ENCODE results near the gene NECAB3.
A peak's percentile ranks its signal among the peaks of the same experiment; 100 is the strongest.
"Not testable (repeated sequence)": the region's sequence is repeated elsewhere in the genome, so short reads cannot be mapped to it uniquely, and the experiment has no call there.

NECAB3 gene

GRCh38 chr20:33650111-33650752 is 24.0 kb downstream of the NECAB3 start:
- no peak for DNase-seq (ENCODE audit: low spot score)

DNA sequence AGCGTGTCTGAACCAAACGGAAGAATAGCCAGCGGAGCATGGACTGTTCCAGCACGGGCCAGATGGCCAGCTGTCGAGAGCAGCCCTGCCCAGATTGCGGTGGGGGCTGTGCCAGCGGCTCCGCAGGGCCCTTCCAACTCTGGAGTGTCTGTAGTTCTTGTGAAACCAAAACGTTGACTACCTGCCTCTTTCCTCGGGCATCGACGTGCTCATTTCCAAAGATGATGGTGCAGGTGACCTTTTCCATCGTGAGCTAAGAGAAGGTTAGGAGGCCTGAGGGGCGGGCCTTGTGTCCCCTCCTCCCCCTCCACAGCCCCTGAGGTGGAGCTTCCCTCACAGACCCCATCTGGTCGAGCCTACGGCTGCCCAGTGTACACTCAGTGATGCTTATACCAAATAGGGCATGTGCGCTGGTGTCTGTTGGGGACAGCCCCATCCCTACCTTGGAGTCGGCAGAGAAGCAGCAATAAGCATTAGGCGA is 25.0 kb downstream of the NECAB3 start:
- no peak for DNase-seq (ENCODE audit: low spot score)

GRCh38 chr20:33648396-33649004 is 25.7 kb downstream of the NECAB3 start:
- no peak for DNase-seq (ENCODE audit: low spot score)

- peak; percentile 95 for DNase-seq (ENCODE audit: low spot score)
These were observed 26.4 kb downstream of the NECAB3 start for GRCh38 chr20:33647603-33648395.

DNA sequence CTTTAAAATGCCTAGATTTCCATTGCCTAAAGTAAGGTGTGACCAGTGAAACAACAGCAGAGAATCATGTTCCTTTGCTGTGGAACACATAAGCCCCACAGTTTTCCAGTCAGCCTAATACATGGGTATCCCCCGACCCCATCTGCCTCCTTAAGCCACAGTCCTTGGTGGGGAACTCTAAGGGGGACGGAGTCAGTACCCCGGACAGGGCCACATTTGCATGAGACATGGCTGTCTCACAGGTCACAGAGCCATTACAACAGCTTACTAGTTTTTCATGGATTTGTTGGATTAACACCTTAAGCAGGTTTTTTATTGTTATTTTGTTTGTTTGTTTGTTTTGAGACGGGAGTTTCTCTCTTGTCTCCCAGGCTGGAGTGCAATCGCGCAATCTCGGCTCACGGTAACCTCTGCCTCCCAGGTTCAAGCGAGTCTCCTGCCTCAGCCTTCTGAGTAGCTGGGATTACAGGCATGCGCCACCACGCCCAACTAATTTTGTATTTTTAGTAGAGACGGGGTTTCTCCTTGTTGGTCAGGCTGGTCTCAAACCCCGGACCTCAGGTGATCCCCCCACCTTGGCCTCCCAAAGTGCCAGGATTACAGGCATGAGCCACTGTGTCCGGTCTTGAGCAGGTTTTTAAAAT is 27.1 kb downstream of the NECAB3 start:
- not testable (repeated sequence) for DNase-seq (ENCODE audit: low spot score)

DNA sequence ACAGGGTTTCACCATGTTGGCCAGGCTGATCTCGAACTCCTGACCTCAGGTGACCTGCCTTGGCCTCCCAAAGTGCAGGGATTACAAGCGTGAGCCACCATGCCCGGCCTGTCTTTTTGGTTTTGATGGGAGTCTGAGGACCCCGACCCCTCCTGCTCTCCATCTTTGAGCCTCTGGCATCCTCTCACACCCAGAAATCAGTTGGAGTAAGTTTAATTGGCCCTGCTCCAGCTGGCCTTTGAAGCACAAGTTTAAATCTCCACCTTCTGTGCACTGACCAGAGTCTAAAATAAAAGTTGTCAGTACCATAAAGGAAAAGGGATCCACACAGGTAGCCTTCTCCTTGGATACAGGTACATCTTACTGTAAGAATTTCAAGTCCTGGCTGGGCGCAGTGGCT is 28.0 kb downstream of the NECAB3 start:
- DNase-seq (ENCODE audit: low spot score), result no peak

- DNase-seq (ENCODE audit: low spot score), result no peak
These were observed 28.8 kb downstream of the NECAB3 start for GRCh38 chr20:33645396-33645795.

DNA sequence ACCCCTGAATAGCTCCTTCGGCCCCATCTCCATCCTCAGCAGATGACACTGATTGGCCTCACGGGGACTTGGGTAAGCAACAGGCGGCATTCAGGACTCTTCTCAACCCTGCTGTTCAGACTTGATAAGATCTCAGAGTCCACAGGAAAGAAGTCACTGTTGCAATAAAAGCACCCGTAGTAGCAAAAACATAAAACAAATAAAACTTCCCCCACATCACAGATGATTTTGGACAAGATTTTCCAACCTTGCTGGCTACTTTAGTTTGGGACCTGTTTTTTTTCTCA is 29.2 kb downstream of the NECAB3 start:
- DNase-seq (ENCODE audit: low spot score), result no peak

- DNase-seq (ENCODE audit: low spot score), result no peak
These were observed 29.7 kb downstream of the NECAB3 start for GRCh38 chr20:33644313-33645071.

DNA sequence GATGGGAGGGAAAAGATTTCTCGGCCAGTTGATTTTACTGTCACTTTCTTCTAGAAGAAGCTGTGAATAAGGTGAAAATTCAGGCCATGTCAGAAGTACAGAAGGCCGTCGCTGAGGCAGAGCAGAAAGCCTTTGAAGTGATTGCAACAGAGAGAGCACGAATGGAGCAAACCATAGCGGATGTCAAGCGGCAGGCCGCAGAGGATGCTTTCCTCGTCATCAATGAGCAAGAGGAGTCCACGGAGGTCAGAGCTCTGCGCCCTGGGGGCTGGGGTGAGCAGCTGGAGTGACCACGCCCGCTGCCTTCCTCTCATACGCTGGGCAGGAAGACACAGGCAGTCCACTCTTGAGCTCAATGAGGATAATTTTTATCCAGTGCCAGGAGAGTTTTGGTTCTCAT is 33.9 kb downstream of the NECAB3 start:
- DNase-seq (ENCODE audit: low spot score), result no peak

GRCh38 chr20:33636776-33637175 is 37.5 kb downstream of the NECAB3 start:
- DNase-seq (ENCODE audit: low spot score), result no peak

- no peak for DNase-seq (ENCODE audit: low spot score)
These were observed 38.9 kb downstream of the NECAB3 start for GRCh38 chr20:33635341-33635740.

DNA sequence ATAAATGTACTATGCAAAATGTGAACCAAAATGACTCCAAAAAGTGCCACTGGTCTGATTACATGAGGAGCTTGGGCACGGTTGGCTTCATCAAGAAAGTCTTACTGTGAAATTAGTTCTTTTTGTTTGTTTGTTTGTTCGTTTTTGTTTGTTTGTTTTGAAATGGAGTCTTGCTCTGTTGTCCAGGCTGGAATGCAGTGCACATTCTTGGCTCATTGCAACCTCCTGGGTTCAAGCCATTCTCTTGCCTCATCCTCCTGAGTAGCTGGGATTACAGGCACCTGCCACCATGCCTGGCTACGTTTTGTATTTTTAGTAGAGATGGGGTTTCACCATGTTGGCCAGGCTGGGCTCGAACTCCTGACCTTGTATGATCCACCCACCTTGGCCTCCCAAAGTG is 42.3 kb downstream of the NECAB3 start:
- not testable (repeated sequence) for DNase-seq (ENCODE audit: low spot score)

- no peak for DNase-seq (ENCODE audit: low spot score)
These were observed 43.7 kb downstream of the NECAB3 start for GRCh38 chr20:33630507-33630906.

DNA sequence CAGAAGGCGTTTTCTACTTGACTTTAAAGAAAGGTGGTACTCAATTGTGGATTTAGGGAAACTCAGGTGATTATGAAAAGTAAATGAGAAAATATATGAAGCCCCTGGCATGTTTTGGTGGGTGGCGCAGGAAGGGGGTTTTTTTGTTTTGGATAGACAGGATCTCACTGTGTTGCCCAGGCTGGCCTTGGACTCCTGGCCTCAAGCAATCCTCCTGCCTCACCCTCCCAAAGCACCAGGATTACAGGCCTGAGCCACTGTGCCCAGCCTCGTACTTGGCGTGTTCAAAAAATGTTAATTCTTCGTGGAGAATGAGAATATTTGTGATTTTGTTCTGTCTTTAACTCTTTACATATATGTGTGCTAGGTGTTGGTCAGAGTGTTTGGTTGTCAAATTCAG is 44.2 kb downstream of the NECAB3 start:
- no peak for DNase-seq (ENCODE audit: low spot score)

GRCh38 chr20:33629533-33629932 is 44.7 kb downstream of the NECAB3 start:
- no peak for DNase-seq (ENCODE audit: low spot score)

DNA sequence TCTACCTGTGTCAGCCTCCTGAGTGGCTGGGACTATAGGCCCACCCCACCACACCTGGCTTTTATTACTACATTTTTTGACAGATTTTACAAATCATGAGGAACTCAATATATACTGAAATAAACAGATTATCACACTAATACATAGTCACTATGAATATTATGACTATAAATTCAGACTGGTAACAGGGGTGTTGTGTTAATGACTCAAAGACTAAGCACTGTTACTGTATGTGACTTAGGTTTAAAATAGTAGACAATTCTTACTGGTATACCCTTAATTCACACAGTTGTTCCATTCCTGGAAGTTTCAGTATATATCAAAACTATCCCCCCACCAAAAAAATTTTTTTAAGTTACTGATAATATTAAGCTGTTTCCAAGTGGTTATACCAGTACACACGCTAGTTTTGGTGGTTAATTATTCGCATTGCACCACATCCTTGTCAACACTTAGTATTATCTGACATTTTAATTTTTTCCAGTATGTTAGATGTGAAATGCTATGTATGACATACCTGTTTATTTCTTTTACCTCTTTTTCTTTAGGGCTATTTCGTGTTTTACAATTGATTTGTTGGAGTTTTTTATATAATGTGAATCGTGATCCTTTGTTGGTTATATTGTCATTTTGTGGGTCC is 46.5 kb downstream of the NECAB3 start:
- DNase-seq (ENCODE audit: low spot score), result no peak

DNA sequence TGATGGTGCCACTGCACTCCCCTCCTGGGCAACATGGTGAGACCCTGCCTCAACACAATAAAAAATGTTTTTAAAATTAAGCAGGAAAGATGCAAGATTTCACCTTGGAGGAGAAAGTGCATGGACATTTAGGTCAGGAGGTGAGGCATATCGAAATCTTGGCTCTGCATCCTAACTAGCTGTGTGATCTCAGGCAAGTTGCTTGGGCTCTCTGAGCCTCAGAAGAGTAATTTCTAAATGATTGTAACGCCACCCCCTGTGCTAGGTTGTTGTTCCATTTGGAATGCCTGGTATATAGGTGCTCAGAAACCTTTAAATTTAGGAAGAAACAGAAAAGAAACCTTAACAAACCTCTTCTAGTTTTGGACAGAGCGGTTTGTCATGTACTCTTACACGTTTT is 48.0 kb downstream of the NECAB3 start:
- no peak for DNase-seq (ENCODE audit: low spot score)

DNA sequence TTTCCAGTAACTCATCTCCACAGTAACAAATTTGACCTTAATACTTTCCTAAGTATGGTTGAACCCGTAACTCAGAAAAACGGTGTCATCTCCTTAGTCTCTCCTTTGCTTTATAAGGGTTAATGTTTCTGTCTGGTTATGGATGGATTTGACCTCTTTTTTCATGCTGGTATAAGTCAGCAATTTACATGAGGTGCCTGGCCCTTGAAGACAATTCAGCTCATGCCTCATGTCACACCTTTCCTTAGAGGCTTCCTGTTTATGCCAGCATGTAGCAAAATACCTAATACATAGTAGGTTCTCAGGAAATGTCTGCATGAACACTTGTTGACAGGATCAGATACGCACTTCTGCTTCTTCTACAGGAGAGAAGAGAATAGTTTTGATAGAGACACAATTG is 49.8 kb downstream of the NECAB3 start:
- no peak for DNase-seq (ENCODE audit: low spot score)

DNA sequence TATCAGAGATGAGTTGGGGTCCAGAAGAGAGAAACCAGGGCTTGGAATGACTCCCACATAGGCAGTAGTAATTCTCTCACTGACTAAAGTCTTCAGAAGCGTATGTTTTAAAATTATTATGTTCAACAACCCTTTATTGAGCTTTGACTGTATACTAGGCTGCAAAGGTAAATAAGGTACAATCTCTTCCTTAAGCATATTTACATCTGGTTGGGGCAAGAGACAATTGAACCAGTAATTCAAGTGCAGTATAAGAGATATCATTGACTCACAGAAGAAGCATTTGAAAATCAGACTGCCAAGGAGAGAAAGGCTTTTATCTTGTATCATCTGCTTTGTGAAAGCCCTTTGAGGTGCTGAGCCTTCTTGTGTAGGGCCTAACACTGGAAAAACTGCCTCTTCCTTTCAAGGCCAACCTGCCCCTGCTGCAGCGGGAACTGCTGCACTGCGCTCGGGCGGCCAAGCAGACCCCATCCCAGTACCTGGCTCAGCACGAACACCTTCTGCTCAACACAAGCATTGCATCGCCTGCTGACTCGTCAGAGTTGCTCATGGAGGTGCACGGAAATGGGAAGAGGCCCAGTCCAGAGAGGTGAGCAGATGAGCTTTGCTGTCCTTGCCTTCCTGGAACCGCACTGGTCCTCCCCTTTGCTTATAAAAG is 51.4 kb downstream of the NECAB3 start:
- DNase-seq (ENCODE audit: low spot score), result no peak
